Measurements from ENCODE around the gene DBNL. TPM values are rescaled to one million over a fixed set of nuclear protein-coding genes. Genes with fewer than 3 reads are reported as not detected.

DBNL gene
- total RNA-seq, 4 donors from 2014 or later: 92.2 to 132 (median 124) TPM

GRCh38 chr7:44081266-44081748 lies 36.8 kb downstream of the DBNL start:
- H3K4me3 ChIP-seq: peak overlapping the region; percentile 85 to 88
- H3K36me3 ChIP-seq: peaks cover 0 to 47% of the 10 kb centered on the region in 2 donors
- no peak for ATAC-seq
- no peaks in the 10 kb centered on the region for H3K9me3 ChIP-seq
- H3K4me1 ChIP-seq: peaks cover 0 to 66% (median 17%) of the 10 kb centered on the region in 3 donors
- H3K27ac ChIP-seq: peak overlapping the region in 3 of 4 donors; percentile 52 to 94 (median 88)
- TF ChIP-seq POLR2AphosphoS5 (IDR thresholded peaks at IDR 0.05): no peak
- no peak for TF ChIP-seq POLR2A (IDR thresholded peaks at IDR 0.05)
- no peak for TF ChIP-seq EP300 (IDR thresholded peaks at IDR 0.05)
- no peak for TF ChIP-seq CTCF (IDR thresholded peaks at IDR 0.05)
- H3K27me3 ChIP-seq: no peaks in the 10 kb centered on the region
- WGBS, 2 donors (ENCODE audit: low coverage in 1 of 2): 68 to 70% methylated on average over 6 to 8 of the region's 9 CpGs

GRCh38 chr7:44082541-44083207 lies 38.2 kb downstream of the DBNL start:
- Histone ChIP-seq H3K27ac (peak overlapping the region; percentile 49 to 94 (median 89)), H3K9me3 (no peaks in the 10 kb centered on the region), H3K4me3 (peak overlapping the region; percentile 85 to 88), H3K27me3 (no peaks in the 10 kb centered on the region), H3K4me1 (peaks cover 0 to 76% (median 23%) of the 10 kb centered on the region in 3 donors), H3K36me3 (peaks cover 0 to 33% of the 10 kb centered on the region in 2 donors)
- WGBS, 2 donors (ENCODE audit: low coverage in 1 of 2): 0% methylated on average over 1 to 3 of the region's 54 CpGs
- ATAC-seq: peak; percentile 97
- TF ChIP-seq EP300 (IDR thresholded peaks at IDR 0.05) (no peak), POLR2A (IDR thresholded peaks at IDR 0.05) (peak; percentile 61 to 77), POLR2AphosphoS5 (IDR thresholded peaks at IDR 0.05) (peak; percentile 83), CTCF (IDR thresholded peaks at IDR 0.05) (no peak)

GRCh38 chr7:44083796-44084195 lies 39.3 kb downstream of the DBNL start:
- Histone ChIP-seq H3K4me1 (peaks cover 0 to 76% (median 33%) of the 10 kb centered on the region in 3 donors), H3K4me3 (no peak overlapping the region), H3K27ac (peak overlapping the region in 3 of 4 donors; percentile 88 to 94 (median 90)), H3K9me3 (no peaks in the 10 kb centered on the region), H3K36me3 (peaks cover 0 to 22% of the 10 kb centered on the region in 2 donors), H3K27me3 (no peaks in the 10 kb centered on the region)
- TF ChIP-seq POLR2AphosphoS5 (IDR thresholded peaks at IDR 0.05) (no peak), EP300 (IDR thresholded peaks at IDR 0.05) (no peak), CTCF (IDR thresholded peaks at IDR 0.05) (no peak), POLR2A (IDR thresholded peaks at IDR 0.05) (no peak)
- WGBS, 2 donors (ENCODE audit: low coverage in 1 of 2): 83 to 86% methylated on average over 2 to 3 of the region's 3 CpGs
- ATAC-seq: no peak

GRCh38 chr7:44084701-44085100 lies 40.2 kb downstream of the DBNL start:
- WGBS, 2 donors (ENCODE audit: low coverage in 1 of 2): 0 to 17% methylated on average over 1 of the region's 4 CpGs
- H3K27me3 ChIP-seq: no peaks in the 10 kb centered on the region
- H3K9me3 ChIP-seq: no peaks in the 10 kb centered on the region
- peaks cover 0 to 13% of the 10 kb centered on the region in 2 donors for H3K36me3 ChIP-seq
- TF ChIP-seq CTCF (IDR thresholded peaks at IDR 0.05) (no peak), EP300 (IDR thresholded peaks at IDR 0.05) (no peak), POLR2AphosphoS5 (IDR thresholded peaks at IDR 0.05) (no peak), POLR2A (IDR thresholded peaks at IDR 0.05) (no peak)
- peak overlapping the region in 3 of 4 donors; percentile 88 to 94 (median 90) for H3K27ac ChIP-seq
- H3K4me1 ChIP-seq: peaks cover 0 to 76% (median 34%) of the 10 kb centered on the region in 3 donors
- H3K4me3 ChIP-seq: no peak overlapping the region
- ATAC-seq: no peak

GRCh38 chr7:44085546-44085945 lies 41.0 kb downstream of the DBNL start:
- Histone ChIP-seq H3K9me3 (no peaks in the 10 kb centered on the region), H3K27ac (peak overlapping the region in 3 of 4 donors; percentile 41 to 94 (median 88)), H3K27me3 (no peaks in the 10 kb centered on the region), H3K4me3 (no peak overlapping the region), H3K4me1 (peaks cover 0 to 76% (median 41%) of the 10 kb centered on the region in 3 donors), H3K36me3 (peaks cover 0 to 4% of the 10 kb centered on the region in 2 donors)
- WGBS, 2 donors (ENCODE audit: low coverage in 1 of 2): 77 to 92% methylated on average over 2 of the region's 3 CpGs
- no peak for TF ChIP-seq POLR2AphosphoS5 (IDR thresholded peaks at IDR 0.05)
- TF ChIP-seq EP300 (IDR thresholded peaks at IDR 0.05): no peak
- no peak for TF ChIP-seq CTCF (IDR thresholded peaks at IDR 0.05)
- no peak for TF ChIP-seq POLR2A (IDR thresholded peaks at IDR 0.05)
- no peak for ATAC-seq
